Thymus (tissue), 11 donors: ENCODE results near the gene GRID1. TPM values are rescaled to one million over a fixed set of nuclear protein-coding genes. Genes with fewer than 3 reads are reported as not detected.
"Not testable (repeated sequence)": the region's sequence is repeated elsewhere in the genome, so short reads cannot be mapped to it uniquely, and the experiment has no call there.

ENCODE experiments used
- DNase-seq, 9 donors: peaks; one replicate each; pipeline ENCODE4 v3.0.0-alpha.2; 2013; ENCODE audit warnings: low spot score in 9 of 9, low read depth in 6 of 9, missing footprints in 1 of 9
- H3K27ac ChIP-seq, 2 donors: one replicate each; pipeline ENCODE4 v1.5.1; 2013; ENCODE audit warnings: control low read depth in 1 of 2, low read depth in 1 of 2, low read length in 1 of 2, mild to moderate bottlenecking in 1 of 2, moderate library complexity in 1 of 2
- H3K27me3 ChIP-seq, 2 donors: one replicate each; pipeline ENCODE4 v1.5.1; 2013; ENCODE audit warnings: low read length in 1 of 2; ENCODE audit not compliant: control insufficient read depth in 2 of 2, insufficient read depth in 1 of 2
- H3K36me3 ChIP-seq, 2 donors: one replicate each; pipeline ENCODE4 v1.5.1; 2013; ENCODE audit warnings: low read length in 1 of 2, mild to moderate bottlenecking in 1 of 2, moderate library complexity in 1 of 2; ENCODE audit not compliant: control insufficient read depth in 2 of 2, insufficient read depth in 2 of 2
- H3K4me1 ChIP-seq, 2 donors: one replicate each; pipeline ENCODE4 v1.5.1; 2013; ENCODE audit warnings: low read length in 2 of 2; ENCODE audit not compliant: control insufficient read depth in 2 of 2, insufficient read depth in 2 of 2
- H3K4me3 ChIP-seq, 2 donors: one replicate each; pipeline ENCODE4 v1.5.1; 2013; ENCODE audit warnings: low read length in 2 of 2, control low read depth in 1 of 2, mild to moderate bottlenecking in 1 of 2
- H3K9me3 ChIP-seq, 2 donors: one replicate each; pipeline ENCODE4 v1.5.1; 2013; ENCODE audit warnings: low read length in 1 of 2, mild to moderate bottlenecking in 1 of 2; ENCODE audit not compliant: control insufficient read depth in 2 of 2, insufficient read depth in 1 of 2
- WGBS: extraction: QIAGEN DNeasy Blood & Tissue Kit; methylation state at CpG from one replicate; pipeline ENCODE4 v1.1.7; 2013; 5-methylcytosine and 5-hydroxymethylcytosine counted together
- polyA plus RNA-seq: library from polyadenylated mRNA; stranded (reverse); fragments of 200-250 nt; gene quantifications from one replicate; pipeline ENCODE4 v1.2.3, GENCODE V29; 2013
- total RNA-seq: library from RNA; stranded (reverse); fragments of 120-200 nt; gene quantifications from one replicate; pipeline ENCODE4 v1.2.4, GENCODE V29; 2013
- donor health status: healthy.

GRID1 gene
- total and polyA plus RNA-seq, 2 donors, result 0.33 to 0.46 TPM

GRCh38 chr10:86117051-86117450, 249.5 kb downstream of the GRID1 start:
- no peak overlapping the region for H3K27ac ChIP-seq
- H3K4me1 ChIP-seq, result no peaks in the 10 kb centered on the region
- no peaks in the 10 kb centered on the region for H3K27me3 ChIP-seq
- DNase-seq, result no peak
- no peaks in the 10 kb centered on the region for H3K9me3 ChIP-seq
- H3K36me3 ChIP-seq, result no peaks in the 10 kb centered on the region
- no peak overlapping the region for H3K4me3 ChIP-seq

GRCh38 chr10:86113983-86114382, 252.6 kb downstream of the GRID1 start:
- no peak for DNase-seq
- WGBS, result 90% methylated on average over 3 of the region's 3 CpGs

GRCh38 chr10:86113501-86113900, 253.1 kb downstream of the GRID1 start:
- no peaks in the 10 kb centered on the region for H3K9me3 ChIP-seq
- WGBS, result 94% methylated on average over 4 of the region's 4 CpGs
- no peak overlapping the region for H3K4me3 ChIP-seq
- no peaks in the 10 kb centered on the region for H3K4me1 ChIP-seq
- no peak for DNase-seq
- H3K36me3 ChIP-seq, result no peaks in the 10 kb centered on the region
- no peaks in the 10 kb centered on the region for H3K27me3 ChIP-seq
- no peak overlapping the region for H3K27ac ChIP-seq

More at GRCh38 chr10:86113983-86114382, 252.6 kb downstream of the GRID1 start:
- H3K4me3 ChIP-seq, result no peak overlapping the region
- H3K27me3 ChIP-seq, result no peaks in the 10 kb centered on the region
- no peak overlapping the region for H3K27ac ChIP-seq
- H3K9me3 ChIP-seq, result no peaks in the 10 kb centered on the region
- no peaks in the 10 kb centered on the region for H3K4me1 ChIP-seq
- no peaks in the 10 kb centered on the region for H3K36me3 ChIP-seq

GRCh38 chr10:86113044-86113443, 253.6 kb downstream of the GRID1 start:
- no peaks in the 10 kb centered on the region for H3K4me1 ChIP-seq
- no peaks in the 10 kb centered on the region for H3K9me3 ChIP-seq
- H3K36me3 ChIP-seq, result no peaks in the 10 kb centered on the region
- H3K27ac ChIP-seq, result no peak overlapping the region
- WGBS, result 4% methylated on average over 1 of the region's 1 CpG
- DNase-seq, result no peak
- H3K27me3 ChIP-seq, result no peaks in the 10 kb centered on the region
- no peak overlapping the region for H3K4me3 ChIP-seq

GRCh38 chr10:86111902-86112545, 254.6 kb downstream of the GRID1 start:
- H3K36me3 ChIP-seq, result no peaks in the 10 kb centered on the region
- no peak overlapping the region for H3K27ac ChIP-seq
- H3K4me3 ChIP-seq, result no peak overlapping the region
- no peaks in the 10 kb centered on the region for H3K27me3 ChIP-seq
- no peak for DNase-seq
- H3K9me3 ChIP-seq, result no peaks in the 10 kb centered on the region
- H3K4me1 ChIP-seq, result no peaks in the 10 kb centered on the region
- WGBS, result 84% methylated on average over 5 of the region's 5 CpGs

GRCh38 chr10:86110156-86110786, 256.3 kb downstream of the GRID1 start:
- no peaks in the 10 kb centered on the region for H3K9me3 ChIP-seq
- no peak for DNase-seq
- H3K4me1 ChIP-seq, result no peaks in the 10 kb centered on the region
- no peak overlapping the region for H3K4me3 ChIP-seq
- 84% methylated on average over 6 of the region's 6 CpGs for WGBS
- H3K27ac ChIP-seq, result no peak overlapping the region
- H3K36me3 ChIP-seq, result no peaks in the 10 kb centered on the region
- H3K27me3 ChIP-seq, result no peaks in the 10 kb centered on the region

GRCh38 chr10:86109421-86109820, 257.2 kb downstream of the GRID1 start:
- WGBS, result 88% methylated on average over 1 of the region's 1 CpG

GRCh38 chr10:86108696-86109095, 257.9 kb downstream of the GRID1 start:
- H3K9me3 ChIP-seq, result no peaks in the 10 kb centered on the region
- 87% methylated on average over 7 of the region's 7 CpGs for WGBS
- no peaks in the 10 kb centered on the region for H3K27me3 ChIP-seq
- H3K27ac ChIP-seq, result no peak overlapping the region
- H3K36me3 ChIP-seq, result no peaks in the 10 kb centered on the region
- H3K4me1 ChIP-seq, result peaks cover 0 to 2% of the 10 kb centered on the region in 2 donors
- DNase-seq, result no peak
- no peak overlapping the region for H3K4me3 ChIP-seq

More at GRCh38 chr10:86109421-86109820, 257.2 kb downstream of the GRID1 start:
- no peaks in the 10 kb centered on the region for H3K4me1 ChIP-seq
- no peaks in the 10 kb centered on the region for H3K27me3 ChIP-seq
- H3K27ac ChIP-seq, result no peak overlapping the region
- H3K36me3 ChIP-seq, result no peaks in the 10 kb centered on the region
- H3K9me3 ChIP-seq, result no peaks in the 10 kb centered on the region
- DNase-seq, result no peak
- H3K4me3 ChIP-seq, result no peak overlapping the region

GRCh38 chr10:86107611-86108310, 258.8 kb downstream of the GRID1 start:
- 90% methylated on average over 16 of the region's 16 CpGs for whole genome bisulfite sequencing
- not testable (repeated sequence) for H3K36me3 ChIP-seq, DNase-seq, H3K9me3 ChIP-seq, H3K27me3 ChIP-seq, H3K4me3 ChIP-seq, H3K27ac ChIP-seq, H3K4me1 ChIP-seq
